K562 treated with DMSO at 1 percent for 24 hours (cell line): Measurements from ENCODE around the gene ITGA8. TPM values are rescaled to one million over a fixed set of nuclear protein-coding genes. Genes with fewer than 3 reads are reported as not detected.

Experiments
- total RNA-seq: library from RNA; unstranded; fragments of 300-600 nt; gene quantifications from 2 replicates; pipeline ENCODE4 v1.2.3, GENCODE V29; 2022; ENCODE audit warnings: low read depth; ENCODE audit not compliant: insufficient read depth

The ITGA8 gene
- total RNA-seq, result not detected in 2 replicates

DNA sequence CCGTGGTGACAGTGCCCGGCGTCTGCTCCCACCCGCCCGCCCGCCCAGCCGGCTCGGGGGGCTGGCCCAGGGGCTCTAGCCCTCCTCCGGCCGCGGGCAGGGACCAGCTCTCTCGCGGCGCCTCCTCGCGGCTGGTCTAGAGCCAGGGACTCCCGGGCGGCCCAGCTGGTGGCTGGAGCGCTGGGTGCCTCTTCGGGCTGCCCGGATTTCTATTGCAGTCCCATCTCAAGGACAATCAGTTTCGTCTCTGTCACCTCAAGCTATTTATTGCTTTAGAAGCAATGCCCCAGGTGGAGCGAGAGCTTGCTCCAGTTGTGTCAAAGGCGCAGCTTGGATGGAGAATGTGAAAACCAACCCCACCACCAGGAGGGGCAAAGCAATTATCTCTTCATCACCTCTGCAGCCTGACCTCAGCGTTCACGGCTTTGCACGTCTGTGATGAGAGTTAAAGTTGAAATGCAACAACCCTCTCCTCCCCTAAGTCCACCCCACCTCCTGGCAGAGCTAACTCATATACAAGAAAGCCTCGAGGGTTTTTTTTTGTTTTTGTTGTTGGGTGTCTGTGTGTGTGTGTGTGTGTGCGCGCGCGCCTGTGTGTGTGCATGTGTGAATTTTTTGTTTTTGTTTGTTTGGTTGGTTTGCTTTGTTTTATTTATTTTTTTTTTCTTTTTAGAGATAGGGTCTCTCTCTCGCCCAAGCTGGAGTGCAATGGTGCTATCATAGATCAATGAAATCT, at the start of gene ITGA8:
Gene ITGA8 (minus strand): TSS at position 24 of the 736 bp plus-strand sequence. CDS start 151 bp downstream, outside the sequence.

Other genes with a start within 250 kb of the ITGA8 start
- 11.9 and 13.1 TPM in 2 replicates for gene MINDY3, start 140.6 kb upstream of the ITGA8 start, total RNA-seq